ENCODE results near the gene SLC6A1.

The SLC6A1 gene

GRCh38 chr3:11015369-11015768 is 22.8 kb downstream of the SLC6A1 start:
- no peak for DNase-seq
- H3K27me3 ChIP-seq (ENCODE audit: insufficient read depth, low read depth, severe bottlenecking): no peaks in the 10 kb centered on the region
- TF ChIP-seq, protein P1, sequence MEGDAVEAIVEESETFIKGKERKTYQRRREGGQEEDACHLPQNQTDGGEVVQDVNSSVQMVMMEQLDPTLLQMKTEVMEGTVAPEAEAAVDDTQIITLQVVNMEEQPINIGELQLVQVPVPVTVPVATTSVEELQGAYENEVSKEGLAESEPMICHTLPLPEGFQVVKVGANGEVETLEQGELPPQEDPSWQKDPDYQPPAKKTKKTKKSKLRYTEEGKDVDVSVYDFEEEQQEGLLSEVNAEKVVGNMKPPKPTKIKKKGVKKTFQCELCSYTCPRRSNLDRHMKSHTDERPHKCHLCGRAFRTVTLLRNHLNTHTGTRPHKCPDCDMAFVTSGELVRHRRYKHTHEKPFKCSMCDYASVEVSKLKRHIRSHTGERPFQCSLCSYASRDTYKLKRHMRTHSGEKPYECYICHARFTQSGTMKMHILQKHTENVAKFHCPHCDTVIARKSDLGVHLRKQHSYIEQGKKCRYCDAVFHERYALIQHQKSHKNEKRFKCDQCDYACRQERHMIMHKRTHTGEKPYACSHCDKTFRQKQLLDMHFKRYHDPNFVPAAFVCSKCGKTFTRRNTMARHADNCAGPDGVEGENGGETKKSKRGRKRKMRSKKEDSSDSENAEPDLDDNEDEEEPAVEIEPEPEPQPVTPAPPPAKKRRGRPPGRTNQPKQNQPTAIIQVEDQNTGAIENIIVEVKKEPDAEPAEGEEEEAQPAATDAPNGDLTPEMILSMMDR (IDR thresholded peaks at IDR 0.05; ENCODE audit: low read depth, low read length): no peak
- no peak overlapping the region for H3K4me3 ChIP-seq (ENCODE audit: low read depth, low read length)
- no peaks in the 10 kb centered on the region for H3K36me3 ChIP-seq
- H3K9me3 ChIP-seq (ENCODE audit: severe bottlenecking): no peaks in the 10 kb centered on the region
- no peak overlapping the region for H3K27ac ChIP-seq

DNA sequence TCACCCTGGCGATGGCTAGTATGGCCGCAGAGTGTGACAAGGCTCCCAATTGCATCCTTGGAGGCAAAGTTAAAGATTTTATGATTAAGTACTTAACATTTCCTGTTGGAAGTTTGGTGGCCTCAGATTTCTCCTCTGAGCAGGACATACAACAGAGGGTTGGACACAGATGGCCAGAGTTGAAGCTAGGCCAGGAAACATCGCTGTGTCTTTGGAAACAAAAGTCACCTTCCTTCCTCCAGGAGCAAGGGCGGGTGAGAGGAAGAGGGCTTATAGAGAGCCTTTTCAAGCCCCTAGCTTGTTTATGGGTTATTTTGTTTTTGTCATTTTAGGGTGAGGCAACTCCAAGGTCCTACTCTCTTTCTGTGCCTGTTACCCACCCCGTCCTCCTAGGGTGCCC is 24.2 kb downstream of the SLC6A1 start:
- no peak for DNase-seq
- Histone ChIP-seq H3K27me3 (ENCODE audit: insufficient read depth, low read depth, severe bottlenecking) (no peaks in the 10 kb centered on the region), H3K27ac (no peak overlapping the region), H3K9me3 (ENCODE audit: severe bottlenecking) (no peaks in the 10 kb centered on the region), H3K36me3 (no peaks in the 10 kb centered on the region), H3K4me3 (ENCODE audit: low read depth, low read length) (no peak overlapping the region)
- TF ChIP-seq, protein P1 (IDR thresholded peaks at IDR 0.05; ENCODE audit: low read depth, low read length): no peak

DNA sequence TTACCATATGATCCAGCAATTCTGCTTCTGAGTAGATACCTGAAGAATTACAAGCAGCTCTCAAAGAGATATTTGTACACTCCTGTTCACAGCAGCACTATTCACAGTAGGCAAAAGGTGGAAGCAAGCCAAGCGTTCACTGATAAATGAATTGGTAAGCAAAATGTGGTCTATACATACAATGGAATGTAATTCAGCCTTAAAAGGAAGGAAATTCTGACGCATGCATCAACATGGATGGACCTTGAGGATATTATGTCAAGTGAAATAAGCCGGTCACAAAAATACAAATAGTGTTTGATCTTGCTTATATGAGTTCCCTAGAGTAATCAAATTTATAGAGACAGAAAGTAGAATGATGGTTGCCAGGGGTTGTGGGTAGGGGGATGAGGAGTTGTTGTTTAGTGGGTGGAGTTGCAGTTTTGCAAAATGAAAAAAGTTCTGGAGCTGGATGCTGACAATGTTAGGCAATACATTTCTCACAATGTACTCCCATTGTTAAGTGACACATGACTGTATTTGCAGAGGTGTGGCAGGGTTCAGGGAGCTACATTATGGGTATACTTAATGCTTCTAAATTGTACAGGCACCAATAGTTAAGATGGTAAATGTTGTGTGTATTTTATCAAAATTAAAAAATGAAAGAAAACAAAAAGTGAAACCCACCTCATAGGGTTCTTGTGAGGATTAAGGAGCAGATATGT is 26.7 kb downstream of the SLC6A1 start:
- TF ChIP-seq, protein P1 (IDR thresholded peaks at IDR 0.05; ENCODE audit: low read depth, low read length): no peak
- DNase-seq: no peak
- Histone ChIP-seq H3K36me3 (no peaks in the 10 kb centered on the region), H3K27me3 (ENCODE audit: insufficient read depth, low read depth, severe bottlenecking) (no peaks in the 10 kb centered on the region), H3K4me3 (ENCODE audit: low read depth, low read length) (no peak overlapping the region), H3K9me3 (ENCODE audit: severe bottlenecking) (no peaks in the 10 kb centered on the region), H3K27ac (no peak overlapping the region)

GRCh38 chr3:11020764-11021163 is 28.2 kb downstream of the SLC6A1 start:
- TF ChIP-seq, protein P1 (IDR thresholded peaks at IDR 0.05; ENCODE audit: low read depth, low read length): no peak
- Histone ChIP-seq H3K27ac (no peak overlapping the region), H3K27me3 (ENCODE audit: insufficient read depth, low read depth, severe bottlenecking) (no peaks in the 10 kb centered on the region), H3K9me3 (ENCODE audit: severe bottlenecking) (no peaks in the 10 kb centered on the region), H3K36me3 (no peaks in the 10 kb centered on the region), H3K4me3 (ENCODE audit: low read depth, low read length) (no peak overlapping the region)
- no peak for DNase-seq

DNA sequence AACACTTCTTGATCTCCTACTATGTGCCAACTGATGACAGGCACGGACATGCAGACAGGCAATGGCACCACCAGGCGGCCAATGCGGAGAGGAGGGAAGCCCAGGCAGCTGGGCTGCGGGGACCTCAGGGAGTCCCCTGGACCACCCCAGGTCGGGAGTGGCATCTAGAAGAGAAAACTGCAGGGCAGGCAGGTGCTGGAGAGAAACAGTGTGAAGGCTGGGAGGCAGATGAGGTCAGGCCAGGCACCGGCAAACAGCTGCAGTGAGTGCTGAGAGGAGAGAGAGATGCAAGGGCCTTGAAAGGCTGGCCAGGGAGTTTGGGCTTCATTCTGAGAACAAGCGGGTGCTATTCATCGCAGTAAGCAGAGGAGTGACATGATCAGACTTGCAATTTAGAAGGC is 29.1 kb downstream of the SLC6A1 start:
- TF ChIP-seq, protein P1 (IDR thresholded peaks at IDR 0.05; ENCODE audit: low read depth, low read length): no peak
- Histone ChIP-seq H3K27me3 (ENCODE audit: insufficient read depth, low read depth, severe bottlenecking) (no peaks in the 10 kb centered on the region), H3K4me3 (ENCODE audit: low read depth, low read length) (no peak overlapping the region), H3K9me3 (ENCODE audit: severe bottlenecking) (no peaks in the 10 kb centered on the region), H3K27ac (no peak overlapping the region), H3K36me3 (no peaks in the 10 kb centered on the region)
- DNase-seq: no peak

GRCh38 chr3:11022115-11022514 is 29.6 kb downstream of the SLC6A1 start:
- no peaks in the 10 kb centered on the region for H3K9me3 ChIP-seq (ENCODE audit: severe bottlenecking)
- H3K27me3 ChIP-seq (ENCODE audit: insufficient read depth, low read depth, severe bottlenecking): no peaks in the 10 kb centered on the region
- no peak for DNase-seq

More at GRCh38 chr3:11022115-11022514, 29.6 kb downstream of the SLC6A1 start:
- no peak overlapping the region for H3K27ac ChIP-seq
- H3K4me3 ChIP-seq (ENCODE audit: low read depth, low read length): no peak overlapping the region
- TF ChIP-seq, protein P1 (IDR thresholded peaks at IDR 0.05; ENCODE audit: low read depth, low read length): no peak
- H3K36me3 ChIP-seq: no peaks in the 10 kb centered on the region
